ENCODE measurements around the gene EFCAB8.

Gene EFCAB8

GRCh38 chr20:32880635-32881034 is 21.9 kb downstream of the EFCAB8 start:
- Histone ChIP-seq H3K79me2 (ENCODE audit: low read length) (no peaks in the 10 kb centered on the region), H3K27ac (ENCODE audit: low read length) (no peak overlapping the region), H3K27me3 (replicated peaks; ENCODE audit: insufficient read depth, low read length) (no peaks in the 10 kb centered on the region), H3K4me3 (ENCODE audit: low read length) (no peak overlapping the region), H3K36me3 (replicated peaks; ENCODE audit: insufficient read depth, low read length) (no peaks in the 10 kb centered on the region), H2AFZ (ENCODE audit: low read length) (no peak overlapping the region), H4K20me1 (ENCODE audit: insufficient read depth, low read length) (no peaks in the 10 kb centered on the region), H3K9me2 (replicated peaks; ENCODE audit: insufficient read depth, low read length) (no peaks in the 10 kb centered on the region), H3K9me3 (replicated peaks; ENCODE audit: insufficient read depth, low read length) (no peaks in the 10 kb centered on the region), H3F3A (ENCODE audit: insufficient read depth, low read length) (no peaks in the 10 kb centered on the region), H3K4me2 (ENCODE audit: low read depth, low read length) (no peak overlapping the region), H3K4me1 (ENCODE audit: low read length) (no peaks in the 10 kb centered on the region), H3K9ac (ENCODE audit: low read length) (no peak overlapping the region)
- no peak for DNase-seq
- no peak for TF ChIP-seq CTCF (IDR thresholded peaks at IDR 0.05; ENCODE audit: low read length)
- TF ChIP-seq EZH2phosphoT487 (IDR thresholded peaks at IDR 0.05; ENCODE audit: low read length): no peak
- no peak for TF ChIP-seq EZH2 (optimal IDR thresholded peaks at IDR 0.05; ENCODE audit: low read depth, low read length)

GRCh38 chr20:32883081-32883480 is 24.4 kb downstream of the EFCAB8 start:
- no peak overlapping the region for H3K27ac ChIP-seq (ENCODE audit: low read length)
- H3K4me1 ChIP-seq (ENCODE audit: low read length): no peaks in the 10 kb centered on the region
- H3K9me2 ChIP-seq (replicated peaks; ENCODE audit: insufficient read depth, low read length): no peaks in the 10 kb centered on the region
- H4K20me1 ChIP-seq (ENCODE audit: insufficient read depth, low read length): no peaks in the 10 kb centered on the region
- H2AFZ ChIP-seq (ENCODE audit: low read length): no peak overlapping the region
- no peaks in the 10 kb centered on the region for H3K27me3 ChIP-seq (replicated peaks; ENCODE audit: insufficient read depth, low read length)
- no peak for DNase-seq
- H3K36me3 ChIP-seq (replicated peaks; ENCODE audit: insufficient read depth, low read length): no peaks in the 10 kb centered on the region
- no peaks in the 10 kb centered on the region for H3F3A ChIP-seq (ENCODE audit: insufficient read depth, low read length)
- TF ChIP-seq EZH2phosphoT487 (IDR thresholded peaks at IDR 0.05; ENCODE audit: low read length) (no peak), CTCF (IDR thresholded peaks at IDR 0.05; ENCODE audit: low read length) (no peak), EZH2 (optimal IDR thresholded peaks at IDR 0.05; ENCODE audit: low read depth, low read length) (no peak)
- no peak overlapping the region for H3K4me2 ChIP-seq (ENCODE audit: low read depth, low read length)
- no peaks in the 10 kb centered on the region for H3K79me2 ChIP-seq (ENCODE audit: low read length)
- no peak overlapping the region for H3K9ac ChIP-seq (ENCODE audit: low read length)
- no peaks in the 10 kb centered on the region for H3K9me3 ChIP-seq (replicated peaks; ENCODE audit: insufficient read depth, low read length)
- no peak overlapping the region for H3K4me3 ChIP-seq (ENCODE audit: low read length)

GRCh38 chr20:32885185-32885584 is 26.5 kb downstream of the EFCAB8 start:
- H3K36me3 ChIP-seq (replicated peaks; ENCODE audit: insufficient read depth, low read length): no peaks in the 10 kb centered on the region
- no peak overlapping the region for H3K4me3 ChIP-seq (ENCODE audit: low read length)
- H3K9me3 ChIP-seq (replicated peaks; ENCODE audit: insufficient read depth, low read length): no peaks in the 10 kb centered on the region
- no peak overlapping the region for H3K27ac ChIP-seq (ENCODE audit: low read length)
- no peaks in the 10 kb centered on the region for H3K4me1 ChIP-seq (ENCODE audit: low read length)
- H3F3A ChIP-seq (ENCODE audit: insufficient read depth, low read length): no peaks in the 10 kb centered on the region
- no peak overlapping the region for H2AFZ ChIP-seq (ENCODE audit: low read length)
- H3K9ac ChIP-seq (ENCODE audit: low read length): no peak overlapping the region
- no peak overlapping the region for H3K4me2 ChIP-seq (ENCODE audit: low read depth, low read length)
- H3K9me2 ChIP-seq (replicated peaks; ENCODE audit: insufficient read depth, low read length): no peaks in the 10 kb centered on the region
- TF ChIP-seq EZH2 (optimal IDR thresholded peaks at IDR 0.05; ENCODE audit: low read depth, low read length): no peak
- no peak for TF ChIP-seq CTCF (IDR thresholded peaks at IDR 0.05; ENCODE audit: low read length)
- TF ChIP-seq EZH2phosphoT487 (IDR thresholded peaks at IDR 0.05; ENCODE audit: low read length): no peak
- no peaks in the 10 kb centered on the region for H4K20me1 ChIP-seq (ENCODE audit: insufficient read depth, low read length)
- H3K27me3 ChIP-seq (replicated peaks; ENCODE audit: insufficient read depth, low read length): no peaks in the 10 kb centered on the region
- no peak for DNase-seq
- no peaks in the 10 kb centered on the region for H3K79me2 ChIP-seq (ENCODE audit: low read length)
